ENCODE data around the gene CDH22. TPM values are rescaled to one million over a fixed set of nuclear protein-coding genes. Genes with fewer than 3 reads are reported as not detected.
A peak's percentile ranks its signal among the peaks of the same experiment; 100 is the strongest.

CDH22 gene
- total RNA-seq (2014; rRNA removed; shearing (Covaris generic); ENCODE audit: low replicate concordance): not detected in 2 replicates

DNA sequence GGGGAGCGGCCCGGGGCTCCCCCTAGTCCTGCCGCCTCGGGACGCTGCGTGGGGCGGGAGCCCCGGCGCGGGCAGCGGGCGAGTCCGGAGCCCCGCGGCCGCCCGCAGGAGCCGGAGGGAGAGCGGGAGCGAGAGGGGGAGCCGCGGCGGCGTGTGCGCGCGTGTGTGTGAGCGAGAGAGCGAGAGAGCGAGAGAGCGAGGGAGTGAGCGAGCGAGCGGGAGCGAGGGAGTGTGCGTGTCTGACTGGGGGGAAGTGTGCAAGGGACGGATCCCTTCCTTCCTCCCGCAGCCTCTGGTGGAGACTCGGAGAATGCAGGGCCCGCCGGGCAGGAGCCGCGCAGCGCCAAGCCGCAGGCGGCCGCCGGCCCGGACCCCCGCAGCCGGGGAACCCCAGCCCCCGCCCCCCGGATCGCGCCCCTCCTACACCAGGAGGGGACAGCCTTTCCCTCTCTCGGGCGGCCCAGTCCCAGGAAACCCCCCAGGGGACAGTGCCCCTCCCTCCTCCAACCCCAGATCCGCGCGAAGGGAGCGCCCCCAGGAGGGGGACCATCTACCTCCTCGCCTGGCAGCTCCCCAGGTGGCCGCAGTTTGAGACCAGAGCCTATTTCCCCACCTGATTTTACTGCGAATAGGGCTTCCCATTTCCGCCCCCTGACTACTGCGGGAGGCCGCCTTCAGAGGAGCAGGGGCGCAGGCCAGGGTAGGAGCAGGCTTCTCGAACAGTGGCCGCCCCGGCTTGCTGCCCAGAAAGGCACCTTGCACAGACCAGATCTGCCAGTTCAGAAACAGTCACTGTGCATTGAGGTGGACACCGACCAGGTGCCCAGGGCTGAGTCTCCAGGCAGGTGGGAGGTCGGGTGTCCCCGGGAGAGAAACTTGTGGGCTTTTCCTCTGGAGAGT is at the start of gene CDH22:
TSS of gene CDH22 (minus strand) at position 241 of the 900 bp plus-strand sequence. CDS start 57,204 bp downstream, outside the sequence.
- H3K27me3 ChIP-seq: peaks cover 72% of the 10 kb centered on the region
- H3K36me3 ChIP-seq: no peaks in the 10 kb centered on the region
- no peaks in the 10 kb centered on the region for H3K9me3 ChIP-seq
- no peak within 1 kb of the TSS; the same call in 1 of the 2 replicates for H3K4me3 ChIP-seq
- peak; percentile 53 for DNase-seq

- Histone ChIP-seq H3K27me3 (no peaks in the 10 kb centered on the region), H3K4me3 (no peak overlapping the region), H3K9me3 (no peaks in the 10 kb centered on the region), H3K36me3 (peaks cover 29% of the 10 kb centered on the region)
- DNase-seq: no peak
Measured at GRCh38 chr20:46357030-46357514, 48.8 kb upstream of the CDH22 start.

- no peak overlapping the region for H3K4me3 ChIP-seq
- no peaks in the 10 kb centered on the region for H3K9me3 ChIP-seq
- no peaks in the 10 kb centered on the region for H3K27me3 ChIP-seq
- DNase-seq: no peak
- H3K36me3 ChIP-seq: peaks cover 29% of the 10 kb centered on the region
Measured at GRCh38 chr20:46356195-46357029, 48.1 kb upstream of the CDH22 start.

- Histone ChIP-seq H3K9me3 (no peaks in the 10 kb centered on the region), H3K36me3 (peaks cover 27% of the 10 kb centered on the region), H3K4me3 (no peak overlapping the region), H3K27me3 (no peaks in the 10 kb centered on the region)
- no peak for DNase-seq
Measured at GRCh38 chr20:46355778-46356177, 47.5 kb upstream of the CDH22 start.

- DNase-seq: no peak
- Histone ChIP-seq H3K36me3 (peaks cover 27% of the 10 kb centered on the region), H3K9me3 (no peaks in the 10 kb centered on the region), H3K27me3 (no peaks in the 10 kb centered on the region), H3K4me3 (no peak overlapping the region)
Measured at GRCh38 chr20:46354920-46355654, 46.8 kb upstream of the CDH22 start.

DNA sequence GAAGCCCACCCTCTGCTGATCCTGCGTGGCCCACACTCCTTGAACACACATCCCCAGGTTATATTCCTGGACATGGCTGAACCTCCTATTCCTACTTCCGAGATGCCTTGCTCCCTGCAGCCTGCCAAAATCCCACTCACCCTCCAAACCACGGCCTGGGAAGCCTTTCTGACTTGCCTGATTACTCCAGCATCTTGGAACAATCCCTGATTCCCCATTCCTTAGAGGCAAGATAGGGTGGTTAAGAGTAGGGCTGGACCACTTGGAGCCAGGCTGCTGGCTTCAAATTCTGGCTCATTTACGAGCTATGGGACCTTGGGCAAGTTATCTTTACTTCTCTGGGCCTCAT is 45.9 kb upstream of the CDH22 start:
- H3K4me3 ChIP-seq: no peak overlapping the region
- peaks cover 25% of the 10 kb centered on the region for H3K36me3 ChIP-seq
- H3K27me3 ChIP-seq: no peaks in the 10 kb centered on the region
- no peak for DNase-seq
- H3K9me3 ChIP-seq: no peaks in the 10 kb centered on the region

DNA sequence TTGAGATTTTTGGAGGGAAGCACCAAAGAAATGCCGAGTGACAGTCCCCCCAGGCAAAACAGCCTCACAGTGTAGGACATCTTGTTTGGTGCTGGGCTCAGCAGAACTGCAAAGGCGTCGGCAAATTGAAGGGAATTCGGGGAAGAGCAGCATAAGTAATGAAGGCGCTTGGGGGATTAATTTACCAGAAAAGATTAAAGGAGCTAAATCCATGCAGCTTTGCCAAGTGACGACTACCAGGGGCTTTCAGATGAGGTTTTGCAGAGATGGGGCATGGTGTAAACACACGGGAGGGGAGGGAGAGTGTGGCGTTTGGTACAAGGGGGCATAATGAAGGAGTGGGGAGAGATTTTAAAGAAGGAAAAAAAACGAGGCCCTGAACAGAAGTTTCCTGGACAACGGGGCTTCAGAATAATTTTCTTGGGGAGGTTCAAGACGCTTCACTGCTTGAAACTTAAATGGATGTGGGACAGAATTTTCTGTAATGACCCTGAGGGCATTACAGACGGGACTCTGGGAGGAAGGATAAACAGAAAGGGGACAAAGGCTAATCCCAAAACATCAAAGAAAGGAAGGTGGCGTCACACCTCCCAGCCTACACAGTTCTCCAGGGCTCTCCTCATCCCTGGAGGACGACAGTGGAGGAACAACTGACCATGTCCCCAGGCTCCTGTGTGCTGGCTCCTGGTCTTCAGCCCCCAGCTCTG is 45.4 kb upstream of the CDH22 start:
- Histone ChIP-seq H3K9me3 (no peaks in the 10 kb centered on the region), H3K4me3 (no peak overlapping the region), H3K27me3 (no peaks in the 10 kb centered on the region), H3K36me3 (peaks cover 25% of the 10 kb centered on the region)
- DNase-seq: no peak

DNA sequence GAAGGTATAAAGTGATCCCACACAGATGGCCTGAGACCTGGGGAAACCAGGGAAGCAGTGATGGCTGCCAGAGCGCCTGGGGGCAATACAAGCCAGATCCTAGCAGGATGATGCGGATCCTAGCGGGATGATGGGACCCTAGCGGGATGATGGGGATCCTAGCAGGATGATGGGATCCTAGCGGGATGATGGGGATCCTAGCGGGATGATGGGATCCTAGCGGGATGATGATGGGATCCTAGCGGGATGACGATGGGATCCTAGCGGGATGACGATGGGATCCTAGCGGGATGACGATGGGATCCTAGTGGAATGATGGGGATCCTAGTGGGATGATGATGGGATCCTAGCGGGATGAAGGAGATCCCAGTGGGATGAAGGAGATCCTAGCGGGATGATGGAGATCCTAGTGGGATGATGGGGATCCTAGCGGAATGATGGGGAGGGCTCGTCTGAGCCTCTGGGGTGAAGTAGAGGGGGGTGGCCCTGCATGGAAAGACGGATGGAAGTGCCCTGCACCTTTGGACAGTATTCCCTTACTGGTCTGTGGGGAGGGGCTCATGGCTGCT is 44.2 kb upstream of the CDH22 start:
- H3K27me3 ChIP-seq: no peaks in the 10 kb centered on the region
- H3K36me3 ChIP-seq: peaks cover 20% of the 10 kb centered on the region
- no peaks in the 10 kb centered on the region for H3K9me3 ChIP-seq
- H3K4me3 ChIP-seq: no peak overlapping the region
- DNase-seq: no peak

- DNase-seq: no peak
- Histone ChIP-seq H3K4me3 (no peak overlapping the region), H3K9me3 (no peaks in the 10 kb centered on the region), H3K36me3 (peaks cover 19% of the 10 kb centered on the region), H3K27me3 (no peaks in the 10 kb centered on the region)
Measured at GRCh38 chr20:46351357-46352058, 43.2 kb upstream of the CDH22 start.

DNA sequence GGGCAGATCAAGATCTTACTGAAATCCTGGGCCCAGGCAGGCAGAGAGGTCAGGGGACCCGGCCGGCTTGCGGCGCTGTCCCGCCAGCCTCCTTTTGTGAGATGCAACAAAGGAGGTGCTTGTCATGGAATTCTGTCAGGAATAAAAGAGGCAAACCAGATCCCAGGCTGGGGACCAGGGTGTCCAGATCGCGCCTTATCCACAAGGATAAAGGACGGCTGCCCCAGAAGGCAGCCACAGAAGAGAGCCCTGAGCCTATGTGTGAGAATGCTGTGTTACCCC is 42.6 kb upstream of the CDH22 start:
- H3K27me3 ChIP-seq: no peaks in the 10 kb centered on the region
- peaks cover 13% of the 10 kb centered on the region for H3K36me3 ChIP-seq
- no peak for DNase-seq
- no peaks in the 10 kb centered on the region for H3K9me3 ChIP-seq
- no peak overlapping the region for H3K4me3 ChIP-seq

- DNase-seq: peak; percentile 45
- Histone ChIP-seq H3K9me3 (no peaks in the 10 kb centered on the region), H3K36me3 (peaks cover 11% of the 10 kb centered on the region), H3K27me3 (no peaks in the 10 kb centered on the region), H3K4me3 (no peak overlapping the region)
Measured at GRCh38 chr20:46350201-46350985, 42.1 kb upstream of the CDH22 start.

DNA sequence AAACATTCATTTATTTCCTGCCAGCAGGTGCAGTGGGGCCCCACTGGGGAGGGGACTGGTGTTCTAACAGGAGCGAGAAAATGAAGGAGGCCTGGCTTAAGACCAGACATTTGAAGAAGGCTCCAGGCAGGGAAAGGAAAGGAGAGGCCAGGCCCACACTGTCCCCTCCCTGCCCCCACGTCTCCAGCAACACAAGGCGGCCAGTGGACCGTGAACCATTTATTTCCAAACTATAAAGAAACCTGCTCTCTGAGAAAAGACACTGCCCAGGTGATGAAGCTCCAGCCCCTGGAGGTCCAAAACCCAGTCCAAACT is 41.4 kb upstream of the CDH22 start:
- Histone ChIP-seq H3K4me3 (no peak overlapping the region), H3K27me3 (peaks cover 3% of the 10 kb centered on the region), H3K36me3 (peaks cover 4% of the 10 kb centered on the region), H3K9me3 (no peaks in the 10 kb centered on the region)
- DNase-seq: no peak

GRCh38 chr20:46349035-46349741 is 40.9 kb upstream of the CDH22 start:
- DNase-seq: peak; percentile 24
- no peak overlapping the region for H3K4me3 ChIP-seq
- peaks cover 2% of the 10 kb centered on the region; the same call in 1 of the 2 replicates for H3K36me3 ChIP-seq
- H3K27me3 ChIP-seq: peaks cover 8% of the 10 kb centered on the region
- H3K9me3 ChIP-seq: no peaks in the 10 kb centered on the region
